ENCODE results near the gene CTIF. TPM values are rescaled to one million over a fixed set of nuclear protein-coding genes. Genes with fewer than 3 reads are reported as not detected.

The CTIF gene
- total RNA-seq, 1 experiment from 2014 or later: 26.5 TPM

- no peak for ATAC-seq
- CTCF ChIA-PET: no interaction called here
- H3K9me3 ChIP-seq (ENCODE audit: control insufficient read depth, insufficient read depth, low read depth, low read length): no peaks in the 10 kb centered on the region
- peaks cover 19% of the 10 kb centered on the region for H3K4me1 ChIP-seq (ENCODE audit: control insufficient read depth, insufficient read depth, low read length)
- H3K4me3 ChIP-seq (ENCODE audit: low read depth in 2 of 2, low read length in 2 of 2): no peak overlapping the region
- TF ChIP-seq TCF7L2 (IDR thresholded peaks at IDR 0.05; ENCODE audit: low read depth, low read length): no peak
- TF ChIP-seq SIN3A (IDR thresholded peaks at IDR 0.05; ENCODE audit: borderline replicate concordance, insufficient read depth, low read depth, low read length): no peak
- TF ChIP-seq, protein P1, sequence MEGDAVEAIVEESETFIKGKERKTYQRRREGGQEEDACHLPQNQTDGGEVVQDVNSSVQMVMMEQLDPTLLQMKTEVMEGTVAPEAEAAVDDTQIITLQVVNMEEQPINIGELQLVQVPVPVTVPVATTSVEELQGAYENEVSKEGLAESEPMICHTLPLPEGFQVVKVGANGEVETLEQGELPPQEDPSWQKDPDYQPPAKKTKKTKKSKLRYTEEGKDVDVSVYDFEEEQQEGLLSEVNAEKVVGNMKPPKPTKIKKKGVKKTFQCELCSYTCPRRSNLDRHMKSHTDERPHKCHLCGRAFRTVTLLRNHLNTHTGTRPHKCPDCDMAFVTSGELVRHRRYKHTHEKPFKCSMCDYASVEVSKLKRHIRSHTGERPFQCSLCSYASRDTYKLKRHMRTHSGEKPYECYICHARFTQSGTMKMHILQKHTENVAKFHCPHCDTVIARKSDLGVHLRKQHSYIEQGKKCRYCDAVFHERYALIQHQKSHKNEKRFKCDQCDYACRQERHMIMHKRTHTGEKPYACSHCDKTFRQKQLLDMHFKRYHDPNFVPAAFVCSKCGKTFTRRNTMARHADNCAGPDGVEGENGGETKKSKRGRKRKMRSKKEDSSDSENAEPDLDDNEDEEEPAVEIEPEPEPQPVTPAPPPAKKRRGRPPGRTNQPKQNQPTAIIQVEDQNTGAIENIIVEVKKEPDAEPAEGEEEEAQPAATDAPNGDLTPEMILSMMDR (IDR thresholded peaks at IDR 0.05): no peak
- TF ChIP-seq, protein P2, sequence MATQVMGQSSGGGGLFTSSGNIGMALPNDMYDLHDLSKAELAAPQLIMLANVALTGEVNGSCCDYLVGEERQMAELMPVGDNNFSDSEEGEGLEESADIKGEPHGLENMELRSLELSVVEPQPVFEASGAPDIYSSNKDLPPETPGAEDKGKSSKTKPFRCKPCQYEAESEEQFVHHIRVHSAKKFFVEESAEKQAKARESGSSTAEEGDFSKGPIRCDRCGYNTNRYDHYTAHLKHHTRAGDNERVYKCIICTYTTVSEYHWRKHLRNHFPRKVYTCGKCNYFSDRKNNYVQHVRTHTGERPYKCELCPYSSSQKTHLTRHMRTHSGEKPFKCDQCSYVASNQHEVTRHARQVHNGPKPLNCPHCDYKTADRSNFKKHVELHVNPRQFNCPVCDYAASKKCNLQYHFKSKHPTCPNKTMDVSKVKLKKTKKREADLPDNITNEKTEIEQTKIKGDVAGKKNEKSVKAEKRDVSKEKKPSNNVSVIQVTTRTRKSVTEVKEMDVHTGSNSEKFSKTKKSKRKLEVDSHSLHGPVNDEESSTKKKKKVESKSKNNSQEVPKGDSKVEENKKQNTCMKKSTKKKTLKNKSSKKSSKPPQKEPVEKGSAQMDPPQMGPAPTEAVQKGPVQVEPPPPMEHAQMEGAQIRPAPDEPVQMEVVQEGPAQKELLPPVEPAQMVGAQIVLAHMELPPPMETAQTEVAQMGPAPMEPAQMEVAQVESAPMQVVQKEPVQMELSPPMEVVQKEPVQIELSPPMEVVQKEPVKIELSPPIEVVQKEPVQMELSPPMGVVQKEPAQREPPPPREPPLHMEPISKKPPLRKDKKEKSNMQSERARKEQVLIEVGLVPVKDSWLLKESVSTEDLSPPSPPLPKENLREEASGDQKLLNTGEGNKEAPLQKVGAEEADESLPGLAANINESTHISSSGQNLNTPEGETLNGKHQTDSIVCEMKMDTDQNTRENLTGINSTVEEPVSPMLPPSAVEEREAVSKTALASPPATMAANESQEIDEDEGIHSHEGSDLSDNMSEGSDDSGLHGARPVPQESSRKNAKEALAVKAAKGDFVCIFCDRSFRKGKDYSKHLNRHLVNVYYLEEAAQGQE (IDR thresholded peaks at IDR 0.05; ENCODE audit: insufficient read depth in 1 of 2, low read depth in 2 of 2, low read length in 1 of 2): no peak
- TF ChIP-seq POLR2AphosphoS5 (IDR thresholded peaks at IDR 0.05; ENCODE audit: low read depth, low read length): no peak
- no peak overlapping the region for H3K27ac ChIP-seq (ENCODE audit: low read length)
- no peaks in the 10 kb centered on the region for H3K36me3 ChIP-seq (ENCODE audit: control insufficient read depth, insufficient read depth, low read length)
- intact Hi-C loops (cut with micrococcal nuclease; ENCODE audit: unreplicated experiment): no loop called here
- no peaks in the 10 kb centered on the region for H3K27me3 ChIP-seq (ENCODE audit: control insufficient read depth, insufficient read depth, low read length)
- DNase-seq (ENCODE audit: low read depth, low spot score): no peak
- BruUV-seq (replicated peaks): no TSS peak
- in situ Hi-C loops (cut with HindIII; ENCODE audit: low pct_unique_long_range_greater_than_20kb, low sequenced_read_pairs): no loop called here
- POLR2A ChIA-PET: no interaction called here
These were observed 340.2 kb downstream of the CTIF start for GRCh38 chr18:48879008-48879431.

DNA sequence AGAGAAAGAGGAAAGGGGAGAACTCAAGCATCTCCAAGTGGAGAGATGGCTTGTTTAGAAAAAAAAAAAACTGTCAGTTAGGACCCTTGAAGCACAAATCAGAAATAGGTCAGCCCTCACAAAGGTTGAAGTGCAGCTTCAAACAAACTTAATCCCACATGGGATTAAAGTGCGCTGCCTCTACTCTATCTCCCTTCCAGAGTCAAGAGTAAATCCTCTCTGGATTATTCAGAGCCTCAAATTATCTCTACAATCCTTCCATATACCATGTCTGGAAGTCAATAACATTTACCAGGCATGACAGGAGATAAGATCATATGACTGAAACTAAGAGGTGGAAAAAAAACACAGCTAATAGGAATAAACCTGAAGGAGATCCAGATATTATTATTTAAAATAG lies 342.1 kb downstream of the CTIF start:
- Histone ChIP-seq H3K27ac (ENCODE audit: low read length) (no peak overlapping the region), H3K4me3 (ENCODE audit: low read depth in 2 of 2, low read length in 2 of 2) (no peak overlapping the region), H3K36me3 (ENCODE audit: control insufficient read depth, insufficient read depth, low read length) (no peaks in the 10 kb centered on the region), H3K4me1 (ENCODE audit: control insufficient read depth, insufficient read depth, low read length) (peaks cover 12% of the 10 kb centered on the region), H3K27me3 (ENCODE audit: control insufficient read depth, insufficient read depth, low read length) (no peaks in the 10 kb centered on the region), H3K9me3 (ENCODE audit: control insufficient read depth, insufficient read depth, low read depth, low read length) (no peaks in the 10 kb centered on the region)
- CTCF ChIA-PET: no interaction called here
- DNase-seq (ENCODE audit: low read depth, low spot score) (no peak), ATAC-seq (no peak)
- intact Hi-C loops (cut with micrococcal nuclease; ENCODE audit: unreplicated experiment) (no loop called here), in situ Hi-C loops (cut with HindIII; ENCODE audit: low pct_unique_long_range_greater_than_20kb, low sequenced_read_pairs) (no loop called here)
- no TSS peak for BruUV-seq (replicated peaks)
- TF ChIP-seq TCF7L2 (IDR thresholded peaks at IDR 0.05; ENCODE audit: low read depth, low read length) (no peak), SIN3A (IDR thresholded peaks at IDR 0.05; ENCODE audit: borderline replicate concordance, insufficient read depth, low read depth, low read length) (no peak), POLR2AphosphoS5 (IDR thresholded peaks at IDR 0.05; ENCODE audit: low read depth, low read length) (no peak)
- TF ChIP-seq, protein P1 (IDR thresholded peaks at IDR 0.05): no peak
- TF ChIP-seq, protein P2 (IDR thresholded peaks at IDR 0.05; ENCODE audit: insufficient read depth in 1 of 2, low read depth in 2 of 2, low read length in 1 of 2): no peak
- POLR2A ChIA-PET: no interaction called here
